Effector memory CD8-positive, alpha-beta T cell (primary cell): ENCODE results near the gene SSRP1.
A peak's percentile ranks its signal among the peaks of the same experiment; 100 is the strongest.

Source experiments
- ATAC-seq: fragments of 150-1000 bp; cut with Tn5 transposase; replicated peaks from 2 replicates; pipeline ENCODE4 v1.10.0; 2021; ENCODE audit warnings: mild to moderate bottlenecking, moderate library complexity
- DNase-seq, 3 experiments: peaks; one replicate each; pipeline ENCODE4 v3.0.0; 2021
- H3K27ac Mint-ChIP-seq, 2 donors: one replicate each; pipeline ENCODE4 v1.8.0; 2022; ENCODE audit warnings: mild to moderate bottlenecking in 2 of 2, mixed read lengths in 2 of 2, moderate library complexity in 2 of 2
- H3K27me3 Mint-ChIP-seq, 2 donors: one replicate each; pipeline ENCODE4 v1.8.0; 2022; ENCODE audit warnings: mixed read lengths in 2 of 2
- H3K36me3 Mint-ChIP-seq: one replicate; pipeline ENCODE4 v1.8.0; 2022; ENCODE audit warnings: mild to moderate bottlenecking, moderate library complexity, mixed read lengths; ENCODE audit not compliant: insufficient read depth
- H3K4me1 Mint-ChIP-seq, 2 donors: one replicate each; pipeline ENCODE4 v1.8.0; 2022; ENCODE audit warnings: low read depth in 2 of 2, mixed read lengths in 2 of 2
- H3K4me3 Mint-ChIP-seq, 2 donors: one replicate each; pipeline ENCODE4 v1.8.0; 2022; ENCODE audit warnings: mild to moderate bottlenecking in 2 of 2, mixed read lengths in 2 of 2, moderate library complexity in 2 of 2
- H3K9me3 Mint-ChIP-seq, 2 donors: one replicate each; pipeline ENCODE4 v1.8.0; 2022; ENCODE audit warnings: mixed read lengths in 2 of 2
- total RNA-seq, 9 experiments: gene quantifications; one replicate each; lab custom pipeline; 2026; lab: John Stamatoyannopoulos, UW

SSRP1 gene, protein sequence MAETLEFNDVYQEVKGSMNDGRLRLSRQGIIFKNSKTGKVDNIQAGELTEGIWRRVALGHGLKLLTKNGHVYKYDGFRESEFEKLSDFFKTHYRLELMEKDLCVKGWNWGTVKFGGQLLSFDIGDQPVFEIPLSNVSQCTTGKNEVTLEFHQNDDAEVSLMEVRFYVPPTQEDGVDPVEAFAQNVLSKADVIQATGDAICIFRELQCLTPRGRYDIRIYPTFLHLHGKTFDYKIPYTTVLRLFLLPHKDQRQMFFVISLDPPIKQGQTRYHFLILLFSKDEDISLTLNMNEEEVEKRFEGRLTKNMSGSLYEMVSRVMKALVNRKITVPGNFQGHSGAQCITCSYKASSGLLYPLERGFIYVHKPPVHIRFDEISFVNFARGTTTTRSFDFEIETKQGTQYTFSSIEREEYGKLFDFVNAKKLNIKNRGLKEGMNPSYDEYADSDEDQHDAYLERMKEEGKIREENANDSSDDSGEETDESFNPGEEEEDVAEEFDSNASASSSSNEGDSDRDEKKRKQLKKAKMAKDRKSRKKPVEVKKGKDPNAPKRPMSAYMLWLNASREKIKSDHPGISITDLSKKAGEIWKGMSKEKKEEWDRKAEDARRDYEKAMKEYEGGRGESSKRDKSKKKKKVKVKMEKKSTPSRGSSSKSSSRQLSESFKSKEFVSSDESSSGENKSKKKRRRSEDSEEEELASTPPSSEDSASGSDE
- total RNA-seq, result 89.5 to 439 (median 162) reads per million in 9 experiments

DNA sequence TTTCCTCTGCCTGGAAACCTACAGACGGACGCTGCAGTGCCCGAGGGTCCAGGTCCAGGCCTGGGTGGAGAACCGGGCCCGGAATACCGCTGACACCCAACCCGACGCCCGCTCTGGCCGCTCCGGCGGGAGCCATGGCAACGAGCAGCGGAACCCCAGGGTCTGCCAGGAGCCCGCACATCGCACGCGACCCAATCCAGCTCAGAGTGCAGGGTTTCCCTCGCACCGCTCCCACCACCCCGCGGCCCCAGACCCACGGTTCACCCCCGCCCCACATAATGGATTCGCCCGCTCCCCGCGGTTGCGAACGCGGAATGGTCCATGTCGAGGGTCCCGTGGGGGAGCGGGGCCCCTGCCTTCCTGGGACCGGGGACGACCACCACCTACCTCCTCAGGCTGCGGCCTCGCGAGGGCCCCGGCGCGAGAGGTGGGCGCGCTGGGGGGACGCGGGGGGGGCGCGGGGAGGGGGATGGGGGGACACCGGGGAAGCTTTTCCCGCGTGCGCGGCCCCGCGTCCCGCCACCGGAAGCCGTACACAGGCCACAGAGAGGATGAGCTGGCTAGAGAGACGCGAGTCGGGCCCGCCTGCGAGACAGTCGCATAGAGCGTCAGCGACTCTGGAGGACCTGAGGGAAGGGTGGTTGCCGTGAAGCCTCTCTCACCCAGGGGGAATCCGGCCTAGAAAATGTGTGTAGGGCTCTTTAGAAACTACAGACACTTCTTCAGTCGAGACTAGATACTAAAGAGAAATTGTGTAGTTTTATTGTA, at the start of gene SSRP1:
Gene SSRP1, minus strand, starts transcription at position 550 of the 768 bp plus-strand sequence. CDS start 771 bp downstream, outside the sequence.
- ATAC-seq (peak; percentile 97), DNase-seq (peak; percentile 78 to 80 (median 79))
- Mint-ChIP-seq H3K4me1 (peaks cover 24% of the 10 kb centered on the region in 2 donors), H3K36me3 (peaks cover 27% of the 10 kb centered on the region), H3K27me3 (no peaks in the 10 kb centered on the region), H3K9me3 (no peaks in the 10 kb centered on the region), H3K27ac (peak within 1 kb of the TSS; percentile 97 to 100), H3K4me3 (peak within 1 kb of the TSS; percentile 97 to 99)

DNA sequence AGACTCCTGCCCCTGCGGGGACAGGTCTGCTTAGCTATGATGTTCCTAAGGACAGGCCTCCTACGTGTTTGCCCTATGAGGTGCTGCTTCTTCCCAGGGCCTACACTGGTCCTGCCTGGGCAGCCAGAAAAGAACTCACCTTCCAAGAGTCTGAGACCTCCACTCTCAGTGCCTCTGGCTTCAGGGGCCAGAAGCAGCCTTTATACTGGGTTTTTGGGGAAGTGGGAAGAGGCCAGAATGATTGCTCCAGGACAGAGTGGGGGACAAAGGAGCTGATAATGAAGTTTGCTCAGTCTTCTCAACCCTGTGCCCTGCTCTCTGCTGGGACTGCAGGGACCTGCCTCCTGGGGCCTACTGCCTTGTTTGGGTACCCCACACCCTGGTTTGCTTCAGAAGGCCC, 45.3 kb upstream of the SSRP1 start, which contains the start of gene PRG3:
Gene PRG3, minus strand, starts transcription at position 176 of the 400 bp plus-strand sequence. CDS start 442 bp downstream, outside the sequence.
- no peaks in the 10 kb centered on the region for H3K9me3 Mint-ChIP-seq
- H3K27ac Mint-ChIP-seq, result no peak within 1 kb of the TSS
- ATAC-seq (no peak), DNase-seq (no peak)
- no peaks in the 10 kb centered on the region for H3K4me1 Mint-ChIP-seq
- no peak within 1 kb of the TSS for H3K4me3 Mint-ChIP-seq
- H3K36me3 Mint-ChIP-seq, result no peaks in the 10 kb centered on the region
- H3K27me3 Mint-ChIP-seq, result peaks cover 17 to 46% of the 10 kb centered on the region in 2 donors

DNA sequence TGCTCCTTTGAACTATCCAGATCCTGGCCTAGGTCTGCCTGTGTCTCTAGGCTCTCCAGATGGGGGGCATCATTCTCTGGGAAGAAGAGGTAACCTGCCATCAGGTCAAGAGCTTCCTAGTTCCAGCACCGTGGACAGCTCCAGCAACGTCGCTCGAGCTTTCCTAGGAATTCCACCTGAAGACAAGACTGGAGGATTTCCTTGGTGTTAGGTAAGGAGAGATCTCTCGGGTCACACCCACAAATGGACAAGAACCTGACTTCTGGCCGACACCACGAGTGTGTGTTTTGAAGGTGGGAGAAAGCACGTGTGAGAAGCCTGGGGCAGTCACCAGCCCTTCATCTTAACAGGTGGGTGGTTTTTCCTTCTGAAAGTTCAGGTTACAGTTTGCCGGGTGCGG, 44.0 kb upstream of the SSRP1 start:
- Mint-ChIP-seq H3K36me3 (no peaks in the 10 kb centered on the region), H3K9me3 (no peaks in the 10 kb centered on the region), H3K27ac (no peak overlapping the region), H3K27me3 (peaks cover 17 to 39% of the 10 kb centered on the region in 2 donors), H3K4me1 (no peaks in the 10 kb centered on the region), H3K4me3 (no peak overlapping the region)
- no peak for ATAC-seq
- no peak for DNase-seq

DNA sequence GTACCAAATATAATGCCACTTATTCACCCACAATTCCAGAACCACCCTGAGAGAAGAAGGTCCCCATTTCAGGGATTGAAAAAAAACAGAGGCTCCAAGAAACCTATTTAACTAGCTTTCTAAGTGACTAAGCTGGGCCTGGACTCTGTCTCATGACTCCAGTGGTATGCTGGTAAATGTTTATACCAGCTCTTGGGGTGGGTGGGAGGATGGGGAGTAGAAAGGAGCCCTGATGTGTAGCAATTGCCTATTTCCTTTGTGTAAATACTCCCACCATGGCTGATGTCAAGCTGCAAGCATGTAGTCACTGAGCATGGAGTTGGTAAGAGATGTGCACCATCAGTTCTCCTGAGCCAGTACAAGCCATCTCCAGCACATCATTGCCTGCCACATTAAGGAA, 42.5 kb upstream of the SSRP1 start:
- H3K36me3 Mint-ChIP-seq, result no peaks in the 10 kb centered on the region
- H3K4me3 Mint-ChIP-seq, result no peak overlapping the region
- H3K9me3 Mint-ChIP-seq, result no peaks in the 10 kb centered on the region
- ATAC-seq, result no peak
- DNase-seq, result no peak
- no peak overlapping the region for H3K27ac Mint-ChIP-seq
- H3K27me3 Mint-ChIP-seq, result peaks cover 17 to 33% of the 10 kb centered on the region in 2 donors
- no peaks in the 10 kb centered on the region for H3K4me1 Mint-ChIP-seq

DNA sequence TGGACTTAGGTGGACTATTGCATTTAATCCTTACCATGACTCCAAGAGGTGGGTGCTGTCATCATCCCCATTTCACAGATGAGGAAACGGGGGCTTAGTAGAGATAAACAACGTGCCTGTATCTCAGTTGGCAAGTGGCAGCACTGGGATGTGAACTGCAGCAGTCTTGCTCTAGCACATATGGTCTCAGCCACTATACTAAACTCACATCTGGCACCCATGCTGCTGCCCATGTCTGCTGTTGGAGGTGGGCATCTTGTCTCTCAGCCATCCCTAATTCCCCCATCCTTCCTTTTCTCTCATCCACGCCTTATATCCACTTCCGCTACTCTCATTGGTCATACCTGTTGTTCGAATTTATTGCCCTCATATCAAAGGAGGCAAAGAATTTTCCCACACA, 41.4 kb upstream of the SSRP1 start:
- Mint-ChIP-seq H3K27ac (no peak overlapping the region), H3K4me3 (no peak overlapping the region), H3K36me3 (no peaks in the 10 kb centered on the region), H3K9me3 (no peaks in the 10 kb centered on the region), H3K27me3 (peaks cover 8 to 22% of the 10 kb centered on the region in 2 donors), H3K4me1 (no peaks in the 10 kb centered on the region)
- ATAC-seq, result no peak
- DNase-seq, result no peak

DNA sequence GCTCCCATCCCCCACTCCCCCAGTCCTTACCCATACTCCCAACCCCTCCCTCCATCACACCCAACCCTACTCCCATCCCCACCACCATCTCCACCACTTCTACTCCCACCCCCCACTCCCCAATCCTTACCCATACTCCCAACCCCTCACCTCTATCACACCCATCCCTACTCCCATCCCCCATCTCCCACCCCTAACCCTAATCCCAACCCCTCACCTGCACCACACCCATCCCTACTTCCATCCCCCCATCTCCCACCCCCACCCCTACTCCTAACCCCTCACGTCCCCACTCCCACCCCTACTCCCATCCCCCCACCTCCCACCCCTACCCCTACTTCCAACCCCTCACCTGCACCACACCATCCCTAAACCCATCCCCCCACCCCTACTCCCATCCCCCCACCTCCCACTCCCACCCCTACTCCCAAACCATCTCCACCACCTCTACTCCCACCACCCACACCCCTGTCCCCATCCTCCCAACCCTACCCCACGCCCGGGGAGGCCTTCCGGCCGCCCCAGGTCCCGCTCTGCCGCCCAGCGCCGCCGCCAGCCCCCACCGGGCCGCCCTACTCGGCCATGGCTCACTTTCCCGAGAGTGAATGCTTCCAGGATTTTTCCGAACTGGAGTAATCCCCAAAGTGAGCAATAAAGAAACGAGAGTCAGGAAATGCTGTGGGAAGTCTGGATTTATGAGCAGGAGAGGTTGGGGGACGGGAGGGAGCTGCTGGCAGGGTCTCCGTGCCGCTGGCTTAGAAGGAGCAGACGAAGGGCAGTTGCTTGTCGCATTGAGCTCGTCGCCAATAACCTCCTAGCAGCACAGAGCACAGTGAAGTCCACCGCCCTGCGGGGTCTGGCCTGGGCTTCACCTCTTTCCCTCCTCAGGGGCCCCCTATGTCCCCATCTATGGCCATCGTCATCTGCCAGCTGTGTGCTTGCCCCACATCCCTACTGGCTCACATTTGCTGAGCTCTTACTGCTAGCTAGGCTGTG, 40.7 kb upstream of the SSRP1 start:
- Mint-ChIP-seq H3K27me3 (peaks cover 6 to 15% of the 10 kb centered on the region in 2 donors), H3K27ac (no peak overlapping the region), H3K9me3 (no peaks in the 10 kb centered on the region), H3K4me3 (no peak overlapping the region), H3K36me3 (no peaks in the 10 kb centered on the region), H3K4me1 (no peaks in the 10 kb centered on the region)
- no peak for ATAC-seq
- no peak for DNase-seq

DNA sequence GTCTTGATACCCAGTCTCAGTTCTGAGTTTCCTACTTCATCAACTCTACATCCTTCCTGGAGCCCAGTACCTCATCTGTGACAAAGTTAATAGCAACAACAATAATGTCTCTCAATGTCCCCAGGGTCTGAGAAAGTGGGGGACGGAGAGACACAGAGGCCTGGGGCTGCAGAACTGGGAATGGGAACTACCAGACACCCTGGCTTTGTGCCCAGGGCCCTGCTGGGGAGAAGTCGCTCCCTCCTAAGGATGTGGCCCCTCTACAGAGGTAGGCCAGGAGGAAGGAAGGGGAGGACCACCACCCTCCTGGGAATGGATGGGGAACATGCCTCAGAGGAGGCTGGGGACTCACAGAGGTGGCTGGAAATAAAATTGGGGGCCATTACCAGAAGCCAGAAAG, 39.8 kb upstream of the SSRP1 start:
- ATAC-seq (no peak), DNase-seq (no peak)
- Mint-ChIP-seq H3K4me3 (no peak overlapping the region), H3K36me3 (no peaks in the 10 kb centered on the region), H3K27ac (no peak overlapping the region), H3K27me3 (peaks cover 4 to 11% of the 10 kb centered on the region in 2 donors), H3K9me3 (no peaks in the 10 kb centered on the region), H3K4me1 (no peaks in the 10 kb centered on the region)

DNA sequence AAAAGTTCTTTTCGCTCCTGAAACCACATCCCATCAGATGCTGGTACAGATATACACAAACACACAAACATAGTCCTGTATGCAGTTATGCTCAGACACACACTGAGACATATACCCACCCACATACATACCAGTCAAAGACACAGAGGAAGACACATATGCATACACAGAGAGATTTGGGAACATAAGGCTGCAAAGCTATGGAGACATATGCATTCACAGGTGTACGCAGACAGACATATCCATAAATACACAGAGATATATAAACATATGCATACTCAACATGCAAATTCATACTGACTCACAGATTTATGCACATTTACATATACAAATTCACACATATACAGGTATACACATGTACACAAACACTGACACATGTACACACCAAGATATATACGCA, 39.3 kb upstream of the SSRP1 start:
- Mint-ChIP-seq H3K4me1 (no peaks in the 10 kb centered on the region), H3K27me3 (peaks cover 0 to 9% of the 10 kb centered on the region in 2 donors), H3K4me3 (no peak overlapping the region), H3K36me3 (no peaks in the 10 kb centered on the region), H3K27ac (no peak overlapping the region), H3K9me3 (no peaks in the 10 kb centered on the region)
- no peak for ATAC-seq
- no peak for DNase-seq

DNA sequence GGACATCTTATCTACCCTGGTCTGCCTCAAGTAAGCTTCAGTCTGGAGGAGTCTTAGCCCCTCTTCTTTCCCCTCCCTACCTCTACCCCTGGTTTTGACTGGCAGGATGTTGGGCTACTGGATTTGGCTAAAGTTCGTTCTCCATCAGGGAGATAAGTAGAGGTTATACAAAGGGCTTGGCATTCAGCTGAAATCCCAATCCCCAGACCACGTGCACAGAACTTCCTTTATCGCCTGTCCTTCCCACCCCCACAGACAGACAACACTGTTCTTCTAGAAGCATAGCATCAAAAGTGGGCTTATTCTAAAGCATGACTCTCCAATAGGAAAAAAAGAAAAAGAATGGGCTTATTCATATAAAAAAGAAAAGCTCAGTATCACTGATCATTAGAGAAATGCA, 37.5 kb upstream of the SSRP1 start:
- Mint-ChIP-seq H3K36me3 (no peaks in the 10 kb centered on the region), H3K27ac (peak overlapping the region in 1 of 2 donors; percentile 42), H3K9me3 (no peaks in the 10 kb centered on the region), H3K27me3 (peaks cover 0 to 12% of the 10 kb centered on the region in 2 donors), H3K4me1 (no peaks in the 10 kb centered on the region), H3K4me3 (no peak overlapping the region)
- DNase-seq (no peak), ATAC-seq (no peak)

DNA sequence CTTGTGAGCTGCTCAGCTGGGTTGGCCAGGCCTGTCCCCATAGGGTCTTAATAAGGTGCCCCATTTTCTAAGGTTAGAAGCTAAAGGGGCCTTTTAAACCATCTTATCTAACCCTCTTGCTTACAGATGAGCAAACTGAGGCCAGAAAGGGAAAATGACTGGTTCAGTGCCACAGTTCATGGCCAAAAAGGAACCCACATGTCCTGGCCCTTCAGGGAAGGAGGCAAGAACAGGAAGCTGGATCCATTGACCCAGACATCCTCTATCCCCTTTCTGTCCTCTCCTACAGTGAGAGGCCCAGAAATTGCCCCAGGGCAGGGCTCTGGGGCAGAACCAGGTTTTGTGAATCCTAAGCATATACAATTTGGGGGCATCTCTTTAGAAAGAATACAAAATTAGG, 35.2 kb upstream of the SSRP1 start:
- ATAC-seq (no peak), DNase-seq (no peak)
- no peak overlapping the region for H3K4me3 Mint-ChIP-seq
- H3K27me3 Mint-ChIP-seq, result peaks cover 0 to 24% of the 10 kb centered on the region in 2 donors
- H3K4me1 Mint-ChIP-seq, result no peaks in the 10 kb centered on the region
- no peaks in the 10 kb centered on the region for H3K9me3 Mint-ChIP-seq
- peak overlapping the region in 1 of 2 donors; percentile 32 for H3K27ac Mint-ChIP-seq
- H3K36me3 Mint-ChIP-seq, result no peaks in the 10 kb centered on the region

DNA sequence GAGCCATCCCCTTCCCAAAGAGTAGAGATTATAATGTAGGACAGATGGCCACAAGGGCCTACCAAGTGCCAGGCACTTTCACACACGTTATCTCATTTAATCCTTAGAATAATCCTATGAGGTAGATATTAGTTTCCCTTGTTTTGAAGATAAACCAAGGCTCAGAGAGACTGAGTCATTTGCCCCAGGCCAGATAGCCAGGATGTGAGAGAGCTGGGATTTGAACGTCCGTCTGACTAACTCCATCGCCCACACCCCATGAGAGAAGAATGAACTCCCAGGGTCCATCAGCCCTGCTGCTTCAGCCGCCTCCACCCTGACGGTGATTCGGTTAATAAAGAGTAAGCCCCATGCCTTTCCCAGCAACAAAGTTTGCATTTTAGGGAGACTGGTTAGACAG, 34.6 kb upstream of the SSRP1 start:
- Mint-ChIP-seq H3K36me3 (no peaks in the 10 kb centered on the region), H3K4me1 (no peaks in the 10 kb centered on the region), H3K4me3 (no peak overlapping the region), H3K9me3 (no peaks in the 10 kb centered on the region), H3K27me3 (peaks cover 0 to 30% of the 10 kb centered on the region in 2 donors), H3K27ac (peak overlapping the region in 1 of 2 donors; percentile 32)
- no peak for ATAC-seq
- DNase-seq, result no peak

DNA sequence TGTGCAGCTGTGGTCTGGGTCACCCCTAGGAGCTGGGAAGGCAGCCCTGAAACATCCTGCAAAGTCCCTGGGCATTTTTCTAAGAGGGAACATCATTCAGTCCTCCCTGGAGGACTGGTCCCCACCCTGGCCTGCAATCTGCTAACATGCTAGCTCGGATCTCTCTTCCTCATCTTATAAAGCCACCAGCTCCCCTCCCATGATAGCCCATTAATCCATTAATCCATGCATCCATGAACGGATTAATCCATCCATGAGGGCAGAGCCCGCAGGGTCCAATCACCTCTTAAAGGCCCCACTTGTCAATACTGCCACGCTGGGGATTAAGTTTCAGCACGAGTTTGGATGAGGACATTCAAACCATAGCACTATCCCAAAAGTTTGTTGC, 33.1 kb upstream of the SSRP1 start:
- Mint-ChIP-seq H3K4me3 (no peak overlapping the region), H3K36me3 (no peaks in the 10 kb centered on the region), H3K27me3 (peaks cover 5 to 38% of the 10 kb centered on the region in 2 donors), H3K9me3 (no peaks in the 10 kb centered on the region), H3K27ac (no peak overlapping the region), H3K4me1 (no peaks in the 10 kb centered on the region)
- DNase-seq (no peak), ATAC-seq (no peak)
